MM.1S (cell line): ENCODE data around the gene CFAP20.

Source experiments
- EZH2 ChIP-seq: fragments of 300-600 bp; sonication (generic); optimal IDR thresholded peaks from 2 replicates; pipeline ENCODE3; 2017; ENCODE audit warnings: low read depth, mild to moderate bottlenecking, antibody characterized with exemption, low read length, mixed read lengths
- EZH2phosphoT487 ChIP-seq: fragments of 300-600 bp; sonication (generic); IDR thresholded peaks from 2 replicates; pipeline ENCODE4 v1.6.1; 2018; ENCODE audit warnings: antibody characterized with exemption, low read length
- TF ChIP-seq, protein P1 (sequence below): fragments of 300-600 bp; sonication (generic); IDR thresholded peaks from 2 replicates; pipeline ENCODE4 v1.5.1; 2016; ENCODE audit warnings: antibody characterized with exemption, low read length, mixed read lengths

GRCh38 chr16:58109881-58110280 is 19.3 kb downstream of the CFAP20 start:
- TF ChIP-seq, protein P1, sequence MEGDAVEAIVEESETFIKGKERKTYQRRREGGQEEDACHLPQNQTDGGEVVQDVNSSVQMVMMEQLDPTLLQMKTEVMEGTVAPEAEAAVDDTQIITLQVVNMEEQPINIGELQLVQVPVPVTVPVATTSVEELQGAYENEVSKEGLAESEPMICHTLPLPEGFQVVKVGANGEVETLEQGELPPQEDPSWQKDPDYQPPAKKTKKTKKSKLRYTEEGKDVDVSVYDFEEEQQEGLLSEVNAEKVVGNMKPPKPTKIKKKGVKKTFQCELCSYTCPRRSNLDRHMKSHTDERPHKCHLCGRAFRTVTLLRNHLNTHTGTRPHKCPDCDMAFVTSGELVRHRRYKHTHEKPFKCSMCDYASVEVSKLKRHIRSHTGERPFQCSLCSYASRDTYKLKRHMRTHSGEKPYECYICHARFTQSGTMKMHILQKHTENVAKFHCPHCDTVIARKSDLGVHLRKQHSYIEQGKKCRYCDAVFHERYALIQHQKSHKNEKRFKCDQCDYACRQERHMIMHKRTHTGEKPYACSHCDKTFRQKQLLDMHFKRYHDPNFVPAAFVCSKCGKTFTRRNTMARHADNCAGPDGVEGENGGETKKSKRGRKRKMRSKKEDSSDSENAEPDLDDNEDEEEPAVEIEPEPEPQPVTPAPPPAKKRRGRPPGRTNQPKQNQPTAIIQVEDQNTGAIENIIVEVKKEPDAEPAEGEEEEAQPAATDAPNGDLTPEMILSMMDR: no peak
- TF ChIP-seq EZH2phosphoT487 (no peak), EZH2 (no peak)
